Non-pigmented ciliary epithelial cell (primary cell): ENCODE measurements around the gene SAP30BP.

Source experiments
- DNase-seq: peaks from one replicate; pipeline ENCODE4 v3.0.0-alpha.2; 2010; ENCODE audit warnings: low read depth

Gene SAP30BP

GRCh38 chr17:75649687-75650086, 17.5 kb upstream of the SAP30BP start:
- no peak for DNase-seq

DNA sequence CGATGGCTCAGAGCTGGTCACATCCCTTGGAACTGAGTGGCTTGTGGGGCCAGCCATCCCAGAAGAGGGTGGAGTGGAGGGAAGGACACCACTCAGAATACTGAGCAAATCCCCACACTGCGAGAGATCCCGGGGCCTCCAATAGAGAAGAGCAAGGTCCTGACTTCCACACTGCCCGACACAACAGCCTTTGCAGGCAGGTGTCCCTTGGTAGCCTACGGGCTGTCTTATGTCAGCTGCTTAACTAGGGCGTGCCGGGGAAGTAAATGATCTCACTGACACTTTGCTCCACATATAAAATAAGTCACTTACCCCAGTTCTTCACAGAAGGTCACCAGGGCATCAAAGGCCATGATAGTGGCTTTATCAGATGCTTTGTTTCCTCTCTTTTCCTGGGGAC, 16.3 kb upstream of the SAP30BP start:
- no peak for DNase-seq

DNA sequence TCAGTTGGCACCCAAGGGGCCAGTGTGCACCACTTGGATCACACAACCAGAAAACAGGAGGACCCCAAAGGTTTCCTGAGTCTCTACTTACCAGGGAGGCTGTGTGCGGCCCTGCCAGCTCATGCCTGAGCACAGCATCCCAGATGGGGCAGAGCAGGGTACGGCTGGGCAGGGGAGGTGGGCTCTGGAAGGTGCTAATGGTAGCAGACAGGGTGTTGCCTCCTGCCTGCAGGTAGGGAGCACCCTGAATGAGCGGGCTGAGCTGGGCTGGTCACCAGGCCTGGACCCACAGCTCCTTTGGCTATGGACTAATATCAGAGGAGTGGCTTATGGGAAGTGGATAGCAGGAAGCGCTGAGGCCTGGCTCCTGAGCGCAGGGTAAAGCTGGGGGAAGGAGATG, 14.8 kb upstream of the SAP30BP start:
- no peak for DNase-seq

DNA sequence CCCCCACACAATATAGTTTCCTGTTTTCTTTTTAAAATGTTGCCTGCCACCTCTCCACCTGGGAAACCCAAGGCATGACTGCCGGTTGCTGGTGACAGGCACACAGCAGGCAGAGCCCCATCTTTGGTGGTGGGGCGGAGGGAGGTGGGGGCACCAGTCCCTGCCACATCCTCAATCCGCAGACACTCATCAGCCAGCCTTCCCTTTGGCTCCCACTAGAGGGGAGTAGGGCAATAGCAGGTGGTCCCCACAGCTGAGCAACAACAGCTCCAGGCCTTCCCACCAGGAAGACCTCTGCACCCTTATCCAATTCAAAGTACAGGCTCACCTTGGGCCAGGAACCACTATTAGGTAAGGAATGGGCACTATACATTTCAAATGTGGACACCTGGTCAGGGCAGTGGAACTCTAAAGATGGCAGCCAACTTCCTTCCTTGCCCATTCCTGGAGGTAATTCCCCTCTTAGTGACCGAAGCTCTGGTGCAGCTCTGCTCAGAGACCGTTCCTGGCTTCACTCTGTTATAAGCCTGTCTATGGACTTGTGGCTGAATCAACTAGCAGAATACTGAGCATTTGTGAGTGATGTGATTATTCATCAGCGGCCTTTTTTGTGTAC, 14.1 kb upstream of the SAP30BP start:
- no peak for DNase-seq

DNA sequence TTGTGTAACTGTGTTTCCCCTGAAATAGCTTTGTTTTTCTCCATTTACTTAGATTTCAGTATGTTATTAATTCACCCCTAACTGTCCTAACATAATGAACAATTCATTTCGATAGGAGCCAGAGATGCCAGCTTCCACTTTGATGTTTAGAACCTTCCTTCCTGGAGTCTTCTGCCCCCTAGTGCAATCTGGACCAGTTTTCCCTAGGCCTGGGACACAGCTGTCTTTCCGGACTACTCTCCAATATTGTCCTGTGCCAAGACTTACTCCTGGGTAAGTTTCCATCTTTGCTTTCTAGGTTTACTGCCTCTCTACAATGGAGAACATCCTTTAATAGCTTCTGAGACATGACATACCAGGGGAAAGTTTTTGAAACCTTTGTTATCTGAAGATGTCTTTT, 13.0 kb upstream of the SAP30BP start:
- DNase-seq, result no peak

GRCh38 chr17:75658237-75658636, 8.9 kb upstream of the SAP30BP start:
- DNase-seq, result no peak

GRCh38 chr17:75661531-75661930, 5.6 kb upstream of the SAP30BP start:
- no peak for DNase-seq

- DNase-seq, result no peak
Measured at GRCh38 chr17:75662511-75662910, 4.6 kb upstream of the SAP30BP start.

DNA sequence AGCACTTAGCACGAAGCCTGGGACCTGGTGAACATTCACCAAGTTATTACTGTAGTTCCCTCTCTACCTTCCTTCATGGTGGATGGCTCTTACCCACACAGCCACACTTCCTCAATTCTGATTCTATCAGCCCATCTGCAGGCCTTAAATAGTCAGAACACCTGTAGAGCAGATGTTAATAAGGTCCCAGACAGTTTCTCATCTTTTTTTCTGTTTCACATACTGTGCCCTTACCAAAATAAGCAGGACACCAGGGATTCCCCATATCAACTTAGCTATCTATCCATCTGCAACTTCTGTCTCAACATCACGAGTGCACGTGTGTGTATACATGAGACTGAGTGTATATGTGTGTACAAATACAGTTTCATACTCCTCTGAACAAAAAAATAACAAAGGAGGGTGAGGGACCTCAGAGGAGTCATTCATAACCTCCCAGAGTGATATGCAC, 3.0 kb upstream of the SAP30BP start:
- no peak for DNase-seq

DNA sequence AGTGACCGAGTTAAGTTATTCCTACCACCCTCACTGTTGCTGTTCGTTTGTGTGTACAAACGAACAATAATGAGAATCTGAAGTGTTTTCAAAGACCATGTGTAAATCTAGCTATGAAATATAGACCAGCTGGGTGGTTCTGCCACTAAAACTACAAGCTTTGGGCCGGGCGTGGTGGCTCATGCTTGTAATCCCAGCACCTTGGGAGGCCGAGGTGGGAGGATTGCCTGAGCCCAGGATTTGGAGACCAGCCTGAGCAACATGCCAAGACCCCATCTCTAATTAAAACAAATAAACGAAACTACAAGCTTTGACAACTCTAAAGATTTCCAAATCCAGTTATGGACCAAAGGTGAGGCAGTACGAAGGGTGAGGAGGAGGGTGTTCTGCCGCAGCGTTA, 1.2 kb upstream of the SAP30BP start:
- no peak for DNase-seq

DNA sequence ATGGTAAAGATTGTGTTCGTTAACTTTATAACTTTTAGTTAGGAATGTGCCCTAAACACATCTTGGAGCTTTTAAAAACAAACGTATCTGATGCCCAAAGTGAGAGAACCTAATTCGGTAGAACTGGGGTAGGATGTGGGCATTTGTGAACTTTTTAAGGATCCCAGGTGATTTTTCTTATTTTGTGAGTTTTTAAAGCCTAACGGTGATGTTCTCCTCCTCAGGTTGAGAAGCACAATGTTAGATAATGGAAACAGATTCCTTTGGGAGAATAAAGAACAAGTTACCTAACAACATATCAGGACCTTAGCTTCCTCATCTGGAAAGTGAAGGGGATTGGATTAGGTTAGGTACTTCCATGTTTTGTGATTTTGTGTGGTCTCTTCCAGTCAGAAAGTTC, 687 bp downstream of the SAP30BP start:
- no peak for DNase-seq

- DNase-seq, result no peak
Measured at GRCh38 chr17:75668489-75668888, 1.4 kb downstream of the SAP30BP start.

GRCh38 chr17:75670868-75671267, 3.7 kb downstream of the SAP30BP start:
- no peak for DNase-seq

- no peak for DNase-seq
Measured at GRCh38 chr17:75672011-75672410, 4.9 kb downstream of the SAP30BP start.

DNA sequence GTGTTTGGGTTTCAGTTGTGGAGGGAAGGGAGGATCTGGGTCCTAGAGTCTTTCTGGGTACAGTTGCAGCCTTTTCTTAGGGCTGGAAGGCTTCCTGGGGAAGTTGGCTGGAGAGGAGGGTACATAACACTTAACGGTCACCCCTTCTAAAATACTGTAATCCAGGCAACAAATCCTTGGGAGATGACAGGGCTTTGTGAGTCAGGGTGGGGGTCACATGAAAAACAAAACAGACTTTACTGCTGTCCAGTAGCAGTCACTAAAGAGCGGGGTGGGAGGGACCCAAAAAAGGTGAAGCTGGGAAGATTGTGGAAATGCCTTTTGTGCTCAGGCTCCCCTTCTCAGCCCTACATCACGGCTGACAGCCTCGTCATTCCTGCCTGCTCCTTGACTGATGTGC, 6.3 kb downstream of the SAP30BP start:
- no peak for DNase-seq

DNA sequence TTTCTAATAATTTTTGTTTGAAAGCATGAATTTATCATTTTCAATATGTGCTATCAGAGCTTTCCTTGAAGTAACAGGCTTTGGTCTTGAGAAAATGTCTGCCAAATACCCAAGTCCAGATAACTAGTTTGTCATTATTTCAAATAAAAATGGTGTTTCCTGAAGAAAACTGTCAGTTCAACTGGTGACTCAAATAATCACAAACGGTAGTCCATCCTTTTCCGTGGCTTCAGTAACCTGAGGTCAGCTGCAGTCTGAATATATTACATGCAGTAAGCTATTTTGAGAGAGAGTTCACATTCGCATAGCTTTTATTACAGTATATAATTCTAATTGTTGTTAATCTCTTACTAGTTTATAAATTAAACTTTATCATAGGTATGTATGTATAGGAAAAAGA, 9.3 kb downstream of the SAP30BP start:
- no peak for DNase-seq

GRCh38 chr17:75679706-75680211, 12.6 kb downstream of the SAP30BP start:
- DNase-seq, result no peak

- no peak for DNase-seq
Measured at GRCh38 chr17:75680431-75680830, 13.3 kb downstream of the SAP30BP start.

DNA sequence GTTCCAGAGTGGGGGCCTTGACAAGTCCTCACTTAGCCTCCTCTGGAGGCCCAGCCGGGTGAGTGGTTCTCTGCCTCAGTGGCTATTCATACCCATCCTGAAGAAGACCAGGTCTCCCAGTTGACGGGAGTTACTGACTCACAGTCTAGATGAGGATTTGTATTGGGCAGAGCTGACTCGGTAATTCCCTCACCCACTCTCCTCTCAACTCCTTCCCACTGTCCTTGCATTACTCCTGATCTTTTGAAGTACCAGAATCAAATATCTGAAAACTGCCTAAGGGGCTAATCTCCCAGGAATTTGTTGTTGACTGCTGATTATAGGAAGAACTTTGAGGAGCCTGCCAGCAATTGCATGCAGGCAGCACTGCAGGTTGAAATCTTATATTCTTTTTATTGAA, 14.2 kb downstream of the SAP30BP start:
- no peak for DNase-seq

DNA sequence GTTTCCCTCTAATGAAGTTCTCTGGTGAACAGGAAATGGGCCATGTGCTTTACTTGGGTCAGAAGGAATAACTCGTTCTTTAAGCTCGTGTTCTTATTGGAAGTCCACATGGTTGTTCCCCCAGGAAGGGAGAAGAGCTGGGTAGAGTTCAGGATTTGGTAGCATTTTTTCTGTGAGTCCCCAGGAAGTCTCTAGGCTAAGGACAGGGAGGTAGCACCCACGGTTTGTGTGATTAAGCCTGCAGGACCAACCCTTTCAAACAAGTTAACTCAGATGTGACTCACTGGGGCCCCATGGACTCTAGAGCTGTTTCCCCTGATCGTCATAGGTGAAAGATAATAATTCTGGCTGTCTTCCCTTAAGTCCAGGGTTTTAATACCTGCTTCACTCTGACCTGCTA, 16.4 kb downstream of the SAP30BP start:
- DNase-seq, result no peak

DNA sequence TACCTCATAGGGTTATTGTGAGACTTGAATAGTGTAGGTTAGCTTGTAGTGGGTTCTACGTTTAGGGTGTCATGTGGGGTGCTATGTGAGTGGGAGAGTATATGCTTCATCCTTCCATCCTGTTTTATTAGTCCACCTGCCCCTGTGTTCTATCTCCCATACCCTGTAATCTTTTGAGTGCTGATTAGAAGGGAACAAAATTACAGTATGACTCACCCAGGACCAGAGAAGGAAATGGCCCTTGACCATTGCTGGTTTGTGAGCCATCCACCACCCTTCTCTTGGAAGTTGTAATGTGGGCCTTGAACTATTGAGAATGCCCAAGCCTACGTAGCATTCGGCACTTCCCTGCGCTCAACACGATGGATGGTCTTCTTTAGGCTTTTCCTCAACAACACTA, 17.1 kb downstream of the SAP30BP start:
- no peak for DNase-seq

GRCh38 chr17:75684924-75685323, 17.8 kb downstream of the SAP30BP start:
- no peak for DNase-seq

- DNase-seq, result no peak
Measured at GRCh38 chr17:75685499-75685898, 18.4 kb downstream of the SAP30BP start.

GRCh38 chr17:75688209-75688825, 21.2 kb downstream of the SAP30BP start:
- no peak for DNase-seq
